Measurements from ENCODE around the gene BIRC7.
"Not testable (repeated sequence)": the region's sequence is repeated elsewhere in the genome, so short reads cannot be mapped to it uniquely, and the experiment has no call there.

BIRC7 gene

DNA sequence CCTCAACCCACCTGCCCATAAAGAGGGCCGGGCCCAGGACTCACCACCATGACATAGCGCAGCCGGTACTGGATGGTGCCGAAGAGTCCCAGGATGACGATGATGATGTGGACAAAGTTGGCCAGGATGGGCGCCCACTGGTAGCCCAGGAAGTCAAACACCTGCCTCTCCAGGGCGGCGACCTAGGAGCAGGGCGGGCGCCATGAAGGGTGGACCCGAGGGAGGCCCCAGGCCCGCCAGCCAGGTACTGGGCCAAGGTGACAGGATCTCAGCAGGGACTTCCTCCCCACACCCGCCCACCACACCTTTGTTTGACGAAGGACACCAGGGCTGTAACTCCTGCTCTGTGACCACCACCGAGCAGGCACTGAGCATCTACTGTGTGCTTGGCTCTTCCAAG lies 14.2 kb downstream of the BIRC7 start:
- no peak for DNase-seq

DNA sequence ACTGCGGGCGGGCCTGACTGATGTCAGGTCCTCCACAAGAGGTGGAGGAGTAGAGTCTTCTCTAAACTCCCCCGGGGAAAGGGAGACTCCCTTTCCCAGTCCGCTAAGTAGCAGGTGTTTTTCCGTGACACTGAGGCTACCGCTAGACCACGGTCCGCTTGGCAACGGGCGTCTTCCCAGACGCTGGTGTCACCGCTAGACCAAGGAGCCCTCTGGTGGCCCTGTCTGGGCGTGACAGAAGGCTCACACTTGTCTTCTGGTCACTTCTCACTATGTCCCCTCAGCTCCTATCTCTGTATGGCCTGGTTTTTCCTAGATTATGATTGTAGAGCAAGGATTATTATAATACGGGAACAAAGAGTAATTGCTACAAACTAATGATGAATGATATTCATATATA lies 15.6 kb downstream of the BIRC7 start:
- not testable (repeated sequence) for DNase-seq

DNA sequence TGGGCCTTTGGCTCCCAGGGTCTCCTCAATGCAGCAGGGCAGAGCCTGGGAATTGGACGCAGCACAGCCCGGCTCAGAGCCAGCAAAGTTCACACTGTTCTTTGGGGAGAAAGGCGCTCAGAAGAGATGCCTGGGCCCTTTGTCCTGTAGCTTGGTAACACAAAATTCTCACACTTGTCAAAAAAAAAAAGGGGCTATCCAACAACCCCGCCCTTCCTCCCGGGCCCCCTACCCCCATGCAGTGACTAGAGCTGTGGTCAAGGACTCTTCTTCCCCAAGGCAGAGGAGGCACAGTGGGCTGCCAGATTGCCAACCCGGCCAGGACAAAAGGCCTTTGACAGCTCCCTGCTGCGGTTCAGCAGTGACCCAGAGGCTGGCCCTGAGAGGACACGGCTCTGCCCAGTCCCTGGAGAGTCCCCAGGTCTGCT lies 16.6 kb downstream of the BIRC7 start:
- DNase-seq: no peak

DNA sequence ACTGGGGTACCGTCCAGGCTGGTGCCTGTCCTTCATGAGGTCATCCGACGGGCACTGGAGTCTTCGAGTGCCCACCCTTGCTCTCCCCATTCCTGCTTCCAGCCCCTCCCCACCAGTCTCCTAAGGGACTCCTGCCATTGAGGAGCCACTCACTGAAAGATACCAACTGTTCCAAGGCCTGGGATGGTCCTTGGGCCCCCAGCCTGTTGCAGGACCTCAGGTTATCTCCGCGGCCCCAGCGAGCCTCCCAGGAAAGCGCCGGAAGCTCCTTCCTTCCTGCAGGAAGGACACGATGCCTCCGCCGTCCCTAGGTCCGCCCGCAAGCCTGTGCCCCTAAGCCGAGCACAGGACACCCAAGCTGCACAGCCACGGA lies 17.3 kb downstream of the BIRC7 start:
- DNase-seq: no peak

DNA sequence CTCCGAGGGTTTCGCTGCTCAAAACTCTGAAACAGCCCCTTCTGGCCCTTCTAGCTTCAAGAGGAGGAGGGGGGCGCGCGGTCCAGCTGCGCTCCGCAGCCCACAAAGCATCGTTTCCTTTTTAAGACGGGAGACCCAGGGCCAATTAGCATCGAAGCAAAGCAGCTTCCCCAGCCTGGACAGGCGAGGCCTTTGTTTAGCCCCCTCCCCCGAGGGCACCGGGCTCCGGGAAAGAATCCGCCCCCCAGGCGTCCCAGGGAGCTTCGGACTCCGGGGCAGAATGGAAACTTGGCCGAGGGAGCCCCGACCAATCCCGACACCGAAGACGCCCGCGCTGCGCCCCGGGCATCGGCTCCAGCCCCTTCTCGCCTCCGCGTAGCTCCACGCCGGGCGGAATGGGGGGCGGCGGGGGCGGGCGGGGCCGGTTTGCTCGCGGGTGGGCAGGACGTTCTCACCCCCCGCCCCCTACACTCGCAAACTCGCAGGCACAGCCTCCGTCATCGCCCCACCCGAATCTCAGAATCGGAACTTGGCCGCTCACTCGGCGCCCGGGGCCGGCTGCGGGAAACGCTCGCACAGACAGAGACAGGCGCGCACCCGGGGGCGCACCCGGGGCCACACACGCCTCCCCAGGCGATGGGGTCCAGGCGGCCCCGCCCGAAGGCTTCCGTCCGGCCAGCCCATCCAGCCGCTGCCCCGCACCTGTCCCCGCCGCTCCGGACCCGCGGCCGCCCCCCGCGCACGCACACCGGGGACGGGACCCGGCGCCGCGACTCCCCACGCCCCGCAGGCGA lies 17.9 kb downstream of the BIRC7 start:
- no peak for DNase-seq

DNA sequence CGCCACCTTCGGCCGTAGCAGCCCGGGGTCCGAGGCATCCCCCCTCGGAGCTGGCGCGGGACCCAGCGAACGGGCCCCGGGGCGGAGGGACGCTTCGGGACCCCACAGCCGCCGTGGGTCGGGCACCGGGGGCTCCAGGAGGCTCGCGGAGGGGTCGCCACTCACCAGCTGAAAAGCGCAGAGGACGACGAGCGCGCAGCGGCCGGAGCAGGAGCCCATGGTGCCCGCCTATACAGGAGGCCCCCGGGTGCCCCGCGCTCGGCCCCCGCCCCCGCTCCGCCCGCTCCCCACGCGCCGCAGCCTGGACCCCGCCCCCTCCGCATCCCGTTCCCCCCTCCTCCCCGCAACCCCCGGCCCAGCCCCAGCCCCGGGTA lies 18.5 kb downstream of the BIRC7 start, which contains the start of gene NKAIN4:
Gene NKAIN4 (minus strand): TSS at position 232 of the 374 bp plus-strand sequence. CDS start 13 bp downstream, at position 219.
- no peak for DNase-seq

DNA sequence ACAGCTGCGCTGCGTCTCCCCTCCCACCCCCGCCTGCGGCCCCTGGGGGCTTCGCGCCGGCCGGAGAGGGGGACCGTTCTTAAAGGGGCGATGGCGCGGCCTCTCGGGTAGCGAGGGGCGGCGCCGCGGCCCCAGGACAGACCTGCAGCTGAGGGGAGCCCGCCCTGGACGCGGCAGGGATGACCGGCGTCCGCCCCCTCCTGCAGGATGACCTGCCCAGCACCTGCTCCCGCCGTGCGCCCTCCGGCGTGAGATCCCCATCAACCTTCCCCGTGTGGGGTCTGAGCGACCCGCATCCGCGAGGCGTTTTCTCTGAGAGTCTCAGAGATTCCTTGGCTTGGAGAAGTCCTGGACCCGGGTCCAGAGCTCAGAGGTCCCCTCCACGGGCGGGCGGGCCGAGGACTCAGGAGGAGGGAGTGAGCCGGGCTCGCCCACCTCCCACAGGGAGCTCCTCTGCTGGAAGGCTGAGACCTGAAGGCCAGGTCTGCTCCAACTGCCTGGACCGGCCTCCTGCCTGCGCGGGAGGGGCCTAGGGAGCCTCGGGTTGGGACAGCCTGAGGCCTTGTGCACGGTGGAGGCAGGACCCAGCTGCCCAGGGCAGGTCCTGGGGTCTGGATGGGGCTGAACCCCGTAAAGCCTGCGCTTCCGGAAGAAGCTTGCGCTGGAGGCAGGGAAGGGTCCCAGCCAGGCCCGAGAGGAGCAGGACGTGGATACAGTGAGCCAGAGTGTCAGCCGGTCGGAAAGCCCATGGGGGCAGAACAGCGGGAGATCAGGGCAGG lies 19.1 kb downstream of the BIRC7 start:
- no peak for DNase-seq

DNA sequence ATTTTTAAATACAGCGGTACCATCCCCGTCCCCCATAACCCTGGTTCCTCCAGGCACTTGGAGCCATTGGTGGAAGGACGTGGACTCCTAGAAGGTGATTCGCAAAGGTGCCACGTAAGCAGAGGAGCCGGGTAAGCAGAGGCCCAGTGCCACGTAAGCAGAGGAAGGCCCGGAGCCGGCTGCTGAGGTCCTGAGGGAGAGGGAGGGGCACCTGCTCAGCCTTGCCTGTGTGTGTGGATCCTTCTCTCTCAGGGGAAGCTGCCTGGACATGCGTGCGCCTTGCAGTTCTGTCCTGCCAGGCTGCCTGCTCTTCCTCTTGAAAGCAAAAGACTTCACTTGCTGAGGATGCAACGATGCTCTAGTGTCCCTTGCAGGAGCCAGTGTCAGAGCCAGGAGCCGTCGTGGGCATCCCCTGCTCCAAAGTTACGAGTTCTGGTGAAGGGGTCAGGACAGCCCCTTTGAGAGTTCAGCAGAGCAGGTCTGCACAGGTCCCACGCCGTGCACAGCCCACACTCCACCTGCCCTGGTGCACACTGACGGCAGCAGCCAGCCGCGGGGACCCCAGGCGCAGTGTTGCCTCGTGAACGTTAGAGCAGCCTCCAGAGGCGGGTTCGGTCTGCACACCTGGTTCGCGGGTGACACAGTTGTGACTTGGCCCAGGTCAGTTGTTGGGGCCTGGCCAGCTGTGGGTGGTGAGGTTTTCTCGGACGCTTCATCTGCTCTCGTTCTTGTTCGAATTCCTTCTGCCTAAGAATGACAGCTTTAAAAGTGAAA lies 20.4 kb downstream of the BIRC7 start:
- no peak for DNase-seq

DNA sequence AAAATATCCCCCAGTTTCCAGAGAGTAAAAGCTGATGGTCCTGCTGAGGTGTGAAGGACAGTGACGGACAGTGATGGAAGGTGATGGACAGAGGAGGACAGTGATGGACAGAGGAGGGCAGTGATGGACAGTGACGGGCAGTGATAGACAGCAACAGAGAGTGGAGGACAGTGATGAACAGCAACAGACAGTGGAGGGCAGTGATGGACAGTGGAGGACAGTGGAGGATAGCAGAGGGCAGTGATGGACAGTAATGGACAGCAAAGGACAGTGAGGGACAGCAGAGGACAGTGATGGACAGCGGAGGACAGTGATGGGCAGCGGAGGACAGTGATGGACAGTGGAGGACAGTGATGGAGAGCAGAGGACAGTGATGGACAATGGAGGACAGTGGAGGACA lies 21.2 kb downstream of the BIRC7 start:
- DNase-seq: no peak

DNA sequence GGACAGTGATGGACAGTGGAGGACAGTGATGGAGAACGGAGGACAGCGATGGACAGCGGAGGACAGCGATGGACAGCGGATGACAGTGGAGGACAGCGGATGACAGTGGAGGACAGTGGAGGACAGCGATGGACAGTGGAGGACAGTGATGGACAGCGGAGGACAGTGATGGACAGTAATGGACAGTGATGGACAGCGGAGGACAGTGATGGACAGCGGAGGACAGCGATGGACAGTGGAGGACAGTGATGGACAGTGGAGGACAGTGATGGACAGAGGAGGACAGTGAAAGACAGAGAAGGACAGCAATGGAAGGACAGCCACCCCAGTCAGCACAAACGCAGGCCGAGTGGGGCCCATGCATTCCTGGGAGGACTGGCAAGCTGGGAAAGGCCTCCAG lies 21.9 kb downstream of the BIRC7 start:
- DNase-seq: no peak

DNA sequence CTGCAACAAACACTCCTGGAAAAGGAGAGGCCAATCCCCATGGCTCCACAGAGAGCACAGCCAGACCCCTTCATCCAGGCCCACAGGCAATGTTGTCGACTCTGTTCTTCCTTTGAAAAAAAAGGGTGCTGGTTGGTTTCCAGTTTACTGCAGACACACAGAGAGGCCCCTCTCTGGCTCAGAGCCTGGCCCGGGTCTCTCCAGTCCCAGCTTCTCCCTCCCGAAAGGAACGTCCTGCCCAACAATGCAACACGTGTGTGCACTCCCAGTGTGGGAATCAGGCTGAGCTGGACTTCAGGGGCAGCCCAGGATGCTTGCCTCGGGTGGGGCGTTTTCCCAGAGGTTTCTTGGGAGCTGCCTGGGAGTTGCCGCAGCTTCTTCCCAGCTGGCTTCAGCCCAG lies 23.1 kb downstream of the BIRC7 start:
- no peak for DNase-seq

DNA sequence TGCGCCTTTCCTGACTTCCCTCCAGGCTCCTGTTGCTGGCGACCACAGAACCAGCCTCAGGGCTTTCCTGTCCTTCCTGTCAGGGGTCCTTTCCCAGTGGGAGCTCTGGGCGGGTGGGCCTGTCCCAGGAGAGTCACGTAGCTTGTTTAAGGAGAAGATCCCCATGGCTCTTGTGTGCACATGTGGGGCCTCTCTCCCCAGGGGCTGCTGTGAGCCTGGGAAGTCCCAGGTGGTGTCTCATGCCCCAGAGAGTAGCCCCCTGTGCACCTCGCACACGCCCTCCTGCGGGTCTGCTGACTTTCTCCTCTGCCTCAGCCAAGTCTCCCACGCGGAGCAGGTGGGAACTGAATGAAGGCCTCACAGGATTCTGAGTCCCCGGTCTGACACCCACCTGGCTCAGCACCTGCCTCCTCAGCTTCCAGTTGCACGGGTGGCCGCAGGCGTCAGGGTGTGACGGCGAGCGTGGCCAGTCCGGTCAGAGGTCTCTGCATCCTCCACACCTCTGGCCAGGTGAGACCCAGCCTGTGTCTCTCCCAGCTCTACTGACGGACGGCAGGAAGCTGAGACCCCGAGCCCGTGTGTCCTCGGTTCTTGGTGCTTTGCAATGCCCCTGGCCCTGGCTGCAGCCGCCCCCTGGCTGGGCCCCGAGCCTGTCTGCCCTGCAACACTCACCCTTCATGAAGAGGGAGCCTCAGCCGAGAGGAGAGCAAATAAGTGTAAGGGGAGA lies 24.2 kb downstream of the BIRC7 start:
- DNase-seq: no peak

DNA sequence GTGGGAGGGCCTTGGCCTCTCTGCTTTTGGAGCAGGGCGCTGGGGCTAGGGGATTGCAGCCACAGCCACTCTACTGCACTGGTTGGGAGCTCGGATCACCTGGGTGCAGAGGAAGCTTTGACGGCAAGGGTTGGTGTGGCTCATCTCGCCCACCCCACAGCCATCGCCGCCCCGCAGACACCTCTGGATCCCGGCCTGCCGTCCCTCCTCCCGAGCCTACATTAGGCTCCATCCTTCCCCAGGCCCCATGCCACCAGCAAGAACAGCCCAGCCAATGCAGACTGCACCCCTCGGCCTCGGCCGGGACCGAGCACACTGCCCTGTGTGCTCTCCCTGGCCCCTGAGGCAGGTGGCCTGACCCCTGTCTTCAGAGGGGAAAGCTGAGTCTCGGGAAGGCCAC lies 24.8 kb downstream of the BIRC7 start:
- DNase-seq: no peak

DNA sequence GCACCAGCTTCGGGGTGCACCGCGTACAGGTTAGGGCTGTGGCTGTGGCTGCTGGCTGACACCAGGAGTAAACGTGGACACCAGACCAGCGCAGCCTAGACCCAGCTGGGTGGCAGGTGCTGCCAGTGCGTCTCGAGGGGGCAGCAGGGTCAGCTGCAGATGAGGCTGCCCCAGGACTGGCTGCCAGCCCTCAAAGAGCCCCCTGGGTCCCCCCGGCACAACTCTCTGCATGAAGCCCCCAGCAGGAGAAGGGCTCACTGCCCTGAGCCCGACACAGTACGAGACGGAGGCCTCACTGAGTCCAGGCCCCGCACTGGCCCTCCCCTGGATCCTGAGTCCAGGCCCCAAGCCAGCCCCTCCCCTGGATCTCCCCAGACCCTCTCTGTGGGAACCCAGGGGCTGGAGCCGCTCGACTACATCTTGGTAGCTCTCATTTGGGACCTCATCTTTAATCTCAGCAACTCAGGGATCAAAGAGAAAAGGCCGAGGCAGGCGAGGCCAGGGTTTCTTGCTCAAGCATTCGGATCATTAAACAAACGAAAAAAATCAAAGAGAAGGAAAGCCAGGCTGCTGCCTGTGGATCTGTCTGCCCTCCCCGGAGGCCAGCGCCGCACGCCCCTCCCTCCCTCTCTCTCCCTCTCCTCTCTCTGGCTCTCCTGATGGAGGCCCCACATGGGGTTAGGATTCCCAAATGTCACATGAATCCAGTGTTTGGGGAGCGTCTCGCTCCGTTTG lies 25.5 kb downstream of the BIRC7 start:
- no peak for DNase-seq

DNA sequence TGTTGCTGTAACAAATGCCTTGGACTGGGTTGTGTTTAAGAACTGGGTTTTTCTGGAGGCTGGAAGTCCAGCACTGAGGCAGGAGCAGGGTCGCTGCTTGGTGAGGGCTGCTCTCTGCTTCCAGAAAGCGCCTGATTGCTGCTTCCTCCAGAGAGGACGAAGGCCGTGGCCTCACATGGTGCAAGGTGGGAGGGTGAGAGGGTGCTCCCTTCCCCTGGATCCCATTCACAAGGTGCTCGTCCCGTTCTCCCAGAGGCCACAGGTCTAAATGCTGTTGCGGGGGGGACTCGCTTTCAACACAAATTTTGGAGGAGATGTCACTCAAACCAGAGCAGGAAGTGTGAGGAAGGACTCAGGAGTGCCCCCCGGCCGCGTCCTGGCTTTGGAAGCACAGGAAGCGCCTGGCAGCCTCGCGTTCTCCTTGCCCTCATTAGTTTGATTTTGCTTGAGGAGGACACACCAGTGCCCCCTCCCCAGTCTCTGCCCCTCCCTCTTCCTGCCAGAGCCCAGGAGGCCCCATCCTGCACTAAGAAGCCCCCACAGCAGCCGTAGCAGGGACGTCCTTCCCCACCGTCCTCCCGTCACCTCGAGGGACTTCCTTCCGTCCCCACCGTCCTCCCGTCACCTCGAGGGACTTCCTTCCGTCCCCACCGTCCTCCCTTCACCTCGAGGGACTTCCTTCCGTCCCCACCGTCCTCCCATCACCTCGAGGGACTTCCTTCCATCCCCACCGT lies 26.3 kb downstream of the BIRC7 start:
- no peak for DNase-seq

DNA sequence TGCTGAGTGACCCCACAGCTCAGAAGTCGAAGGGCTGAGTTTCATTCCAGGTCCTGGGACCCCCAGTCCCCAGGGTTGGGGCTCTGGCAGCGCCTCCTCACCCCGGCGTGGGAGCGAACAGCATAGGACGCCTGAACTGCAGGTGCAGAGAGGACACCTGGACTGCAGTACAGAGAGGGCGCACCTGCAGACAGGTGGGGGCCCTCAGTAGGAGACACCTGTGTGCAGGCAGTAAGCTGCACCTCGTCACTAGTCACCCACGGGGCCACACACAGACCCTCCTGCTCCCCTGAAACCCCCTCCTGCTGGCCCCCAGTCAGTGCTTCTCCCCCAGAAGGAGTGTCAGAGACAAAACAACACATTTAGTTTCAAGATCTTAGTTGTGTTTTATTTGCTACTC lies 27.1 kb downstream of the BIRC7 start:
- no peak for DNase-seq

DNA sequence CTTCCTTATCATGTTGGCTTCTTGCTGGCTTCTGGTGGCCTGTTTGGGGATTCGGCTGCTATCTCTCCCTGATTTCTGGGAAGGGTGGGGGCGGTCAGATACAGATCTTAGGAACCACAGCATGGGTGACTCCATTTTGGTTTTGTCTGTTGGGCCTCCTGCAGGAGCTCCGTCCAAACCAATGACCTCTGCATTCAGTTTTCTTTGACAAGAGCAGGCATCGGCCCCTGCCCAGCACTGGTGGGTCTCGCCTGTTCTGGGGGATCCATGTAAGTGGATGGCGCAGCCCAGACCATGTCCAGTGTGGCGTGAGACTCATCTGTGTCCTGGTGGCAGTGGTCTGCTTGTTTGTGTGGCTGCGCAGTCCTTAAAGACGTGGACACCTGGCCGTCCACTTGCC lies 28.3 kb downstream of the BIRC7 start:
- DNase-seq: no peak

DNA sequence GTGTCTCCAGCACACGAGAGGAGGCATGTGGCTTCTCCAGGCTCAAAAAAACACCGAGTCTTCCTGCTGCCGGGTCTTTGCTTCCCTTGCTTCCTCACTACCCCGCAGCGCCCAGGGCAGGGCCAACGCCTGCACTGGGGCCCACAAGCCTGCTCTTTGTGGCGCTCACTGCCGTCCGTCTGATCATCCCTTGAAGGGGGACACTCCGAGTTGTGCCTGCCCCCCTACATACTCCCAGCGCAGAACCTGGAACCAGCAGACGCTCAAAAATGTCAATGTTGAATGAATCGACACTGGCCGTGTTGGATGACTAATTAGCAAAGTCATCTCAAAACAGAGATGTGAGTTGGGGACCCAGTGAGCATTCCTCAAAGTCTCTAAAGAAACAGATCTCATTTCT lies 28.8 kb downstream of the BIRC7 start:
- no peak for DNase-seq

DNA sequence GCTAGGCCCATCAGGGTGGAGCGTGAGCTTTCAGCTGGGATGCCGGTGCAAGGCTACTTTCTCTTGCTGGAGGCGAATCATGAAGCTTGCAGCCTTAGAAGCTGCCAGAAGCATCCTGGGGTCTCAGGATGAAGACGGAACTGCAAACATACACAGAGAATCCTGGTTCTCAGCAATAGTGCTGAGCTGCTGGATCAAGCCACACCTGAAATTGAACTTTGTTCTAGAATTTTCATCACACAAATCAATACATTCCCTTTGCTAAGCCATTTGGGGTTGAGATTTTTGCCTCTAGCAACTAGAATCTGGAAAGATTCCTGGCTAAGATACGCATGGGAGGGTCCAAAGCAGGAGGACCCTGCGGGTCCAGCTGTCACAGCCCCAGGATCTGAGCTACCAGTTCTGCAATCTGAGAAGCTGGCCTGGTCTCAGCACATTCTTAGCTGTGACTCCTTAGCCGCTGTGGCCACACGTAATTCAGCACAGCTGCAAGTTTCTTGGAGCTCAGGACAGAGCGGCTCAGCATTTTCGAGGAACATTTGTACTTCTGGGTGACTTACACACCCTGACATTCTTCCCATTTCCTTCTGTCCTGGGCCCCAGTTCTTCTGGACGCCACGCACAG lies 30.3 kb downstream of the BIRC7 start:
- DNase-seq: no peak

DNA sequence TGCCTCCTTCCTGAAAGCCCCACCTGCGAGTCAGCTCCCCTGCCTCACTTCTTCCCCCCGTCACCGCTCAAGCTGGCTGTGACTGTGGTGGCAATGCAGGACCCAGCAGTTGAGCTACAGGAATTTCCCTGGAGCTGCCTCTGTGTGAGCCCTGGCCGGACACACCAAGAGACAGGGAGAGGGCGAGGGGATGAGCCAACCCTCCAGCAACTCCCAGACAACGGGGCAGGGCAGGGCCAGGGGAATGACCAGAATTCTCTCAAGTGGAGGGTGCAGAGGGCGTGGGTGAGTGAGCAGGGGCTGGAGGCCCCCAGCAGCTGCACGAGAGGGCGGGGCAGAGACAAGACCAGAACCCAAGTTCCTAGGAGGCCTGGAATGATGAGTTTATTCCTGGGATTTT lies 32.0 kb downstream of the BIRC7 start:
- no peak for DNase-seq

DNA sequence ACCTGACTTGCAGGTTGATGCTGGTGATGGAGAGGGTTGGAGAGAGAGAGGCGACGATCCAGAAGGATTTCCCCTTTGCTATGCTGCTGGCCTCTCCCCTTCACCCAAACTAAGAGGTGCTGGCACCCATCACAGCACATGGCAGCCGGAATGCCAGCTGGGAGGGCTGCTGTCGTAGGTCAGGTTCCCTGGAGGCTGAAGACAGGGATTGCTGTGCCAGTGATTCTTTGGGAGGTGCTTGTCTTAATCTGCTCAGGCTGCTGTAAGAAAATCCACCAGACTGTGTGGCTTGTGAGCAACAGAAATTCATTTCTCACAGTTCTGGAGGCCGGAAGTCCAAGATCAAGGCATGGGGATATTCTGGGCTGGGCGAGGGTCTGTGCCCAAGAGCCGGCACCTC lies 32.6 kb downstream of the BIRC7 start:
- no peak for DNase-seq

Measured in activated CD4-positive, alpha-beta T cell treated with anti-CD3 and anti-CD28 coated beads, Interleukin-2, amount 50 U/mL, for 16 hours (primary cell).